Adrenal gland (tissue), 12 donors: Measurements from ENCODE around the gene NQO2. TPM values are rescaled to one million over a fixed set of nuclear protein-coding genes. Genes with fewer than 3 reads are reported as not detected.

ENCODE experiments used
- DNase-seq, 7 donors: peaks; one replicate each; pipeline ENCODE4 v3.0.0-alpha.2; 2019 to 2020
- H3K27ac ChIP-seq, 5 donors: fragments of 200-600 bp; sonication (generic) in 4 of 5; 1 replicate in 3 of 5; 2 replicates in 2 of 5; pipeline versions ENCODE4 v1.5.1 to v1.8.0; 2016 to 2020; ENCODE audit warnings: mild to moderate bottlenecking in 1 of 5
- H3K27me3 ChIP-seq: fragments of 200-600 bp; 2 replicates; pipeline ENCODE4 v1.8.0; 2021
- H3K36me3 ChIP-seq, 2 donors: fragments of 200-600 bp; replicated peaks in 1 of 2; 1 replicate in 1 of 2; 2 replicates in 1 of 2; pipeline versions ENCODE4 v1.5.1 to v1.8.0; 2018 to 2022
- H3K4me1 ChIP-seq, 2 donors: fragments of 200-600 bp; replicated peaks in 1 of 2; 1 replicate in 1 of 2; 2 replicates in 1 of 2; pipeline versions ENCODE4 v1.5.1 to v1.8.0; 2018 to 2021
- H3K4me3 ChIP-seq, 4 donors: fragments of 200-600 bp; sonication (generic) in 3 of 4; one replicate each; pipeline ENCODE4 v1.5.1; 2016 to 2018
- H3K9me3 ChIP-seq, 3 donors: fragments of 200-600 bp; sonication (generic) in 1 of 3; replicated peaks in 1 of 3; 1 replicate in 2 of 3; 2 replicates in 1 of 3; pipeline versions ENCODE4 v1.5.1 to v1.8.0; 2016 to 2021
- CTCF ChIP-seq, 6 experiments: fragments of 450-650 bp in 4 of 6; fragments of 200-600 bp in 2 of 6; sonication (generic) in 1 of 6; IDR thresholded peaks; 1 replicate in 5 of 6; 2 replicates in 1 of 6; pipeline versions ENCODE4 v1.5.1 to v1.8.0; 2016 to 2021; ENCODE audit warnings: antibody characterized with exemption in 6 of 6, mild to moderate bottlenecking in 2 of 6, moderate library complexity in 1 of 6
- POLR2A ChIP-seq, 2 donors: fragments of 450-650 bp; IDR thresholded peaks; one replicate each; pipeline ENCODE4 v1.6.1; 2017; ENCODE audit warnings: antibody characterized with exemption in 2 of 2, mild to moderate bottlenecking in 2 of 2, moderate library complexity in 1 of 2
- WGBS, 4 donors: extraction: QIAGEN DNeasy Blood & Tissue Kit in 2 of 4; methylation state at CpG; one replicate each; pipeline versions ENCODE4 v1.1.5 to v1.1.7; 2013 to 2017; 5-methylcytosine and 5-hydroxymethylcytosine counted together
- intact Hi-C, 2 donors: fragments of 100-400 bp; cut with DNase I; formaldehyde crosslinking; loops; one replicate each; pipeline versions ENCODE4 v1.14.1 to v1.15.0; 2022 to 2023
- polyA plus RNA-seq, 3 donors: library from polyadenylated mRNA; stranded (reverse); fragments of 200-250 nt in 2 of 3; fragments of 350-450 nt in 1 of 3; fragmentation: Illumina TruSeq in 1 of 3; extraction: RNeasy Lipid Tissue Mini Kit (QIAGEN cat#74804) in 1 of 3; gene quantifications; one replicate each; pipeline ENCODE4 v1.2.3, GENCODE V29; 2013 to 2014
- total RNA-seq, 9 donors: library from RNA; depleted of rRNA in 4 of 9; stranded (reverse); fragments of >200 nt in 4 of 9; fragments of 120-200 nt in 1 of 9; fragmentation: NEBNext Ultra II Directional in 1 of 9; extraction: Animal tissue kit (Norgen Biotek cat#: 25700) in 1 of 9; gene quantifications; one replicate each; pipeline versions ENCODE4 v1.1.0 to v1.2.4, GENCODE V29; 2013 to 2023
- donor health status: healthy with polysubstance abuse.
- donor health status: Bipolar disorder and iron deficiency.
- donor health status: DM: yes; HTN: yes; CAD: no.
- donor health status: DM: no; HTN: no; CAD: no.
- donor health status: DM: no; HTN: no; CAD: no.
- donor health status: DM: yes; HTN: yes; CAD: no.

The NQO2 gene
- total and polyA plus RNA-seq, 12 donors = 100 to 200 (median 157) TPM

GRCh38 chr6:2982426-2983117 is 17.1 kb upstream of the NQO2 start:
- Histone ChIP-seq H3K9me3 (no peaks in the 10 kb centered on the region), H3K4me3 (no peak overlapping the region), H3K4me1 (peaks cover 4 to 50% of the 10 kb centered on the region in 2 donors), H3K27me3 (no peaks in the 10 kb centered on the region), H3K27ac (peak overlapping the region in 3 of 5 donors; percentile 4 to 73 (median 57)), H3K36me3 (no peaks in the 10 kb centered on the region)
- TF ChIP-seq POLR2A (IDR thresholded peaks at IDR 0.05) (no peak), CTCF (IDR thresholded peaks at IDR 0.05) (no peak)
- 66 to 76% (median 71%) methylated on average over 4 of the region's 4 CpGs for WGBS, 4 donors
- intact Hi-C loops = no loop called here
- DNase-seq = peak in 1 of 7 donors; percentile 17

GRCh38 chr6:2984738-2985406 is 14.8 kb upstream of the NQO2 start:
- Histone ChIP-seq H3K27me3 (no peaks in the 10 kb centered on the region), H3K36me3 (no peaks in the 10 kb centered on the region), H3K4me1 (peaks cover 9 to 49% of the 10 kb centered on the region in 2 donors), H3K4me3 (no peak overlapping the region), H3K27ac (no peak overlapping the region), H3K9me3 (no peaks in the 10 kb centered on the region)
- WGBS, 4 donors = 91 to 94% (median 93%) methylated on average over 12 of the region's 12 CpGs
- TF ChIP-seq CTCF (IDR thresholded peaks at IDR 0.05) (no peak), POLR2A (IDR thresholded peaks at IDR 0.05) (no peak)
- intact Hi-C loops = no loop called here
- peak in 2 of 7 donors; percentile 12 to 42 for DNase-seq

GRCh38 chr6:2986722-2987221 is 12.9 kb upstream of the NQO2 start:
- H3K9me3 ChIP-seq = no peaks in the 10 kb centered on the region
- no peak overlapping the region for H3K4me3 ChIP-seq
- TF ChIP-seq POLR2A (IDR thresholded peaks at IDR 0.05) (no peak), CTCF (IDR thresholded peaks at IDR 0.05) (no peak)
- peak in 4 of 7 donors; percentile 56 to 72 (median 59) for DNase-seq
- 22 to 42% (median 31%) methylated on average over 3 to 4 of the region's 4 CpGs for WGBS, 4 donors
- intact Hi-C loops = no loop called here
- peak overlapping the region in 2 of 5 donors; percentile 69 to 99 for H3K27ac ChIP-seq
- peaks cover 9 to 38% of the 10 kb centered on the region in 2 donors for H3K4me1 ChIP-seq
- H3K36me3 ChIP-seq = no peaks in the 10 kb centered on the region
- no peaks in the 10 kb centered on the region for H3K27me3 ChIP-seq

- WGBS, 4 donors = 8 to 17% (median 9%) methylated on average over 2 of the region's 2 CpGs
Observed at GRCh38 chr6:2988094-2988425, 11.6 kb upstream of the NQO2 start.

More at GRCh38 chr6:2988094-2988425, 11.6 kb upstream of the NQO2 start:
- no peaks in the 10 kb centered on the region for H3K36me3 ChIP-seq
- TF ChIP-seq POLR2A (IDR thresholded peaks at IDR 0.05) = no peak
- no peak for TF ChIP-seq CTCF (IDR thresholded peaks at IDR 0.05)
- no peaks in the 10 kb centered on the region for H3K27me3 ChIP-seq
- intact Hi-C loops = loop anchor here in 1 of 2 donors (2.0 kb wide), 1 partner anchor 37 kb away; no protein-coding TSS in a partner anchor
- H3K27ac ChIP-seq = peak overlapping the region; percentile 97 to 100 (median 98)
- peaks cover 9 to 35% of the 10 kb centered on the region in 2 donors for H3K4me1 ChIP-seq
- H3K9me3 ChIP-seq = no peaks in the 10 kb centered on the region
- no peak for DNase-seq
- peak overlapping the region in 2 of 4 donors; percentile 61 to 64 for H3K4me3 ChIP-seq
